Astrocyte of the spinal cord (primary cell): ENCODE measurements around the gene MACROD2.
"Not testable (repeated sequence)": the region's sequence is repeated elsewhere in the genome, so short reads cannot be mapped to it uniquely, and the experiment has no call there.

Experiments
- DNase-seq: peaks from one replicate; pipeline ENCODE4 v3.0.0; 2011; ENCODE audit warnings: low read depth, low spot score
- H3K4me3 ChIP-seq: 2 replicates; pipeline ENCODE4 v1.5.1; 2011; ENCODE audit warnings: low read depth, mild to moderate bottlenecking, low read length, moderate library complexity
- CTCF ChIP-seq: IDR thresholded peaks from 2 replicates; pipeline ENCODE4 v1.5.1; 2012; ENCODE audit warnings: low read depth, mild to moderate bottlenecking, low read length, inconsistent platforms
- in situ Hi-C: cut with HindIII; loops from 2 replicates; pipeline ENCODE4 v1.10.0; 2017; ENCODE audit warnings: low sequenced_read_pairs

Gene MACROD2

DNA sequence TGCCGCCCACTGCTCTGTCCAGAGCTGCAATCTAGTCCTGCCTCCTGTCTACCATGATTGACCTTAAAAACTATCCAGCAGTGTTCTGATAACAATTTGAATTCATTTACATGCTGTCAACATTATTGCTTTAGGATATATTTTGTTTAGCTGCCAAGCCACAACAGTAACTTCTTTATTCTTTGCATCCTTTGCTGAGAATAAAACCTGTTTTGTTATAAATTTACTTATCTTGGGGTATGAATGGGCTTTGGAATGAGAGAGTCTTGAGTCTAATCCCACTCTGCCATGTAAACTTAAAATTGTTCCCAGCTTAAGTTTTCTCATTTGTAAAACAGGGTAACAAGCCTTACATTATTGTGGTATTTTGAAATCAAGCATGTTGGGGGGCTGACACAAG, 225.7 kb downstream of the MACROD2 start:
- no peak overlapping the region for H3K4me3 ChIP-seq
- DNase-seq = no peak
- in situ Hi-C loops = no loop called here
- TF ChIP-seq CTCF = no peak

DNA sequence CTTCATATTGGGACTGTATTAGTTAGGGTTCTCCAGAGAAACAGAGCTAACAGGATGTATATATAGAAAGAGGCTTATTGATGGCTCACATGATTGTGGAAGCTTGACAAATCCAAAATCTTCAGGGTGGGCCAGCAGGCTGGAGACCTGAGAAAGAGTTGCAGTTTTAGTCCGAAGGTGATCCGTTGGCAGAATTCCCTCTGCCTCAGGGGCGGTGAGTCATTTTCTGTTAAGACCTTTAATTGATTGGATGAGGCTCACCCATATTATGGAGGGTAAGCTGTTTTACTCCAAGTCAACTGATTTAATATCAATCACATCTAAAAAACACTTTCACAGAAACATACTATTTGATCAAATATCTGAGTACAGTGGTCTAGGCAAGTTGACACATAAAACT, 228.5 kb downstream of the MACROD2 start:
- no peak overlapping the region for H3K4me3 ChIP-seq
- DNase-seq = no peak
- no peak for TF ChIP-seq CTCF
- in situ Hi-C loops = no loop called here

GRCh38 chr20:14226051-14227049, 231.0 kb downstream of the MACROD2 start:
- in situ Hi-C loops, DNase-seq: not testable (repeated sequence)
- peak overlapping the region; percentile 3 for H3K4me3 ChIP-seq

- no peak for DNase-seq
- no peak overlapping the region for H3K4me3 ChIP-seq
- in situ Hi-C loops = no loop called here
- no peak for TF ChIP-seq CTCF
Measured at GRCh38 chr20:14232650-14233049, 237.3 kb downstream of the MACROD2 start.

GRCh38 chr20:14234666-14235295, 239.5 kb downstream of the MACROD2 start:
- in situ Hi-C loops = no loop called here
- DNase-seq = peak; percentile 38

GRCh38 chr20:14235355-14235754, 240.0 kb downstream of the MACROD2 start:
- in situ Hi-C loops = no loop called here
- H3K4me3 ChIP-seq = no peak overlapping the region
- TF ChIP-seq CTCF = no peak
- DNase-seq = peak; percentile 62

More at GRCh38 chr20:14234666-14235295, 239.5 kb downstream of the MACROD2 start:
- no peak for TF ChIP-seq CTCF
- H3K4me3 ChIP-seq = no peak overlapping the region
